Ramos (cell line): ENCODE results near the gene COL1A1.

ENCODE experiments used
- in situ Hi-C: fragments of 300-500 bp; cut with MboI; formaldehyde crosslinking; loops from one replicate; pipeline ENCODE4 v1.14.3; 2022; ENCODE audit warnings: low sequenced_read_pairs; ENCODE audit not compliant: unreplicated experiment

COL1A1 gene

GRCh38 chr17:50201276-50201854 is at the start of gene COL1A1:
Gene COL1A1 (minus strand): TSS chr17:50201631. CDS start chr17:50201513, 118 bp downstream.
- in situ Hi-C loops = loop anchor here (10.0 kb wide), 1 partner anchor 93 kb away; no protein-coding TSS in a partner anchor

GRCh38 chr17:50248255-50248654 is 46.8 kb upstream of the COL1A1 start:
- in situ Hi-C loops = no loop called here

GRCh38 chr17:50244771-50245170 is 43.3 kb upstream of the COL1A1 start:
- in situ Hi-C loops = no loop called here

- in situ Hi-C loops = no loop called here
Observed at GRCh38 chr17:50241431-50241830, 40.0 kb upstream of the COL1A1 start.

GRCh38 chr17:50240851-50241250 is 39.4 kb upstream of the COL1A1 start:
- in situ Hi-C loops = no loop called here

GRCh38 chr17:50239937-50240336 is 38.5 kb upstream of the COL1A1 start:
- in situ Hi-C loops = no loop called here

GRCh38 chr17:50238601-50239280 is 37.3 kb upstream of the COL1A1 start:
- in situ Hi-C loops = no loop called here

- in situ Hi-C loops = no loop called here
Observed at GRCh38 chr17:50237901-50238300, 36.5 kb upstream of the COL1A1 start.

GRCh38 chr17:50234581-50234980 is 33.1 kb upstream of the COL1A1 start:
- in situ Hi-C loops = no loop called here

GRCh38 chr17:50225701-50226240 is 24.3 kb upstream of the COL1A1 start:
- in situ Hi-C loops = no loop called here

- in situ Hi-C loops = no loop called here
Observed at GRCh38 chr17:50222922-50223321, 21.5 kb upstream of the COL1A1 start.

GRCh38 chr17:50221864-50222545 is 20.6 kb upstream of the COL1A1 start:
- in situ Hi-C loops = no loop called here

- in situ Hi-C loops = no loop called here
Observed at GRCh38 chr17:50221266-50221863, 19.9 kb upstream of the COL1A1 start.

GRCh38 chr17:50220811-50221210 is 19.4 kb upstream of the COL1A1 start:
- in situ Hi-C loops = no loop called here

GRCh38 chr17:50219939-50220465 is 18.6 kb upstream of the COL1A1 start:
- in situ Hi-C loops = no loop called here

GRCh38 chr17:50219342-50219741 is 17.9 kb upstream of the COL1A1 start:
- in situ Hi-C loops = no loop called here

GRCh38 chr17:50218771-50219315 is 17.4 kb upstream of the COL1A1 start:
- in situ Hi-C loops = no loop called here

GRCh38 chr17:50218071-50218759 is 16.8 kb upstream of the COL1A1 start:
- in situ Hi-C loops = no loop called here

GRCh38 chr17:50217591-50217990 is 16.2 kb upstream of the COL1A1 start:
- in situ Hi-C loops = no loop called here
